Mucosa of stomach (tissue), 1 donor: Measurements from ENCODE around the gene SSTR4.

Experiments used
- H3K27me3 ChIP-seq: one replicate; pipeline ENCODE4 v1.7.0; 2013; ENCODE audit warnings: mild to moderate bottlenecking, low read length; ENCODE audit not compliant: control insufficient read depth, insufficient read depth
- H3K36me3 ChIP-seq: one replicate; pipeline ENCODE4 v1.7.0; 2013; ENCODE audit warnings: low read length; ENCODE audit not compliant: control insufficient read depth, insufficient read depth
- H3K4me1 ChIP-seq: one replicate; pipeline ENCODE4 v1.7.0; 2013; ENCODE audit warnings: mild to moderate bottlenecking, low read length; ENCODE audit not compliant: control insufficient read depth, insufficient read depth
- H3K4me3 ChIP-seq: one replicate; pipeline ENCODE4 v1.7.0; 2013; ENCODE audit warnings: low read length
- H3K9ac ChIP-seq: one replicate; pipeline ENCODE4 v1.7.0; 2013; ENCODE audit warnings: mild to moderate bottlenecking, low read length, moderate library complexity
- H3K9me3 ChIP-seq: one replicate; pipeline ENCODE4 v1.7.0; 2013; ENCODE audit warnings: mild to moderate bottlenecking, low read length, moderate library complexity; ENCODE audit not compliant: control insufficient read depth
- donor health status: Pancreatic carcinoma.

SSTR4 gene

DNA sequence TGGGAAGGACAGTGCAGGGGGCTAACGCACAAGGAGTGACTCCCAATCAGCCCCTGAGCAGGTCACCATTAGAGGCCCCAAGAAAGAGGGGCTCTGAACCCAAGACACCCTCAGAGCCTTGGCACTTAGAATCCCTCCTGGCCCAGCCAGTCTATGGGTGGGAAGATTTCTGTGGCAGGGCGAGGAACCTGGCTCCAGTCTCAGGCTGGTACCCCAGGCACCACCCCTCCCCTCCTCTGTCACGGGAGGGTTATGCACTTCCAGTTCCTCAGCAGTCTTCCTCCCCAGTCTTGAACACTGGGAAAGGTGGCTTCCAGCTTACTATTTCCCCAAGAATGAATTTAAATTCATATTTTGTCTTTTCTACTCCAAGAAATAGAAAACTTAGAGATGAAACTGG lies 27.6 kb upstream of the SSTR4 start:
- H3K4me3 ChIP-seq, result no peak overlapping the region
- H3K9ac ChIP-seq, result no peak overlapping the region
- no peaks in the 10 kb centered on the region for H3K4me1 ChIP-seq
- H3K9me3 ChIP-seq, result no peaks in the 10 kb centered on the region
- no peaks in the 10 kb centered on the region for H3K27me3 ChIP-seq
- H3K36me3 ChIP-seq, result no peaks in the 10 kb centered on the region

DNA sequence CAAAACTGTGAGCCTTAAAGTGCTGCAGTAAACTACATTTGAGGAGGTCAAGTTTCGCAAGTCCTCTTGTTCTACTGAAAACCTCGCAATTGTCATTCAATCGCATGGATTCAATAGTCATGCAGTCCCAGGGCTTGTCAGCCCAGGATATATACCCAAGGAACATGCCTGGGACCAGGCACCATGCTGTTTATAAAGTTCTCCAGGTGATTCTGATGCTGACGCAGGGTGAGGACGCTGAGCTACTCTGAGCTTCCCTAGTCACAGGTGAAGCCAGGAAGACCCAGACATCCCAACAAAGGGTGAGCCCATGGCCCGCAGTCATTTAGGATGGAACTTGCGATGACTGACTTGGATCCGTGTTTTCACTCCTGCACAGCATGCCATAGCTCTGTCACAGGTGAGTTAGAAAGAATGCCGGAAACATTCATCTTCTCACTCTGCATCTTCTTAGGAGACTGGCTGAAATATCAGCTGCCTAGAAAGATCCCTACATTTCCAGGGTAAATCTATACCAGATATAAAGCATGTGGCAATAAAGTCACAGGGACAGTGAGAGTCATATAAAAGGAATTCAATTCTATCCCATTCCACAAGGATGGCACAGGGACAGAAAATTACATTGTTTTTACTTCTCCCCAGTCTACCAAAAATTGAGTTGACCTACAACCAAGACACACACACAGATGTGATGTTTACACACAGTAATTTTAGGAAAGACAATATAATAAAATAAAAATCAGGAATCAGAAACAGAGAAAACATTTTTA lies 27.0 kb upstream of the SSTR4 start:
- Histone ChIP-seq H3K4me1 (no peaks in the 10 kb centered on the region), H3K9me3 (no peaks in the 10 kb centered on the region), H3K27me3 (no peaks in the 10 kb centered on the region), H3K36me3 (no peaks in the 10 kb centered on the region), H3K4me3 (no peak overlapping the region), H3K9ac (no peak overlapping the region)

DNA sequence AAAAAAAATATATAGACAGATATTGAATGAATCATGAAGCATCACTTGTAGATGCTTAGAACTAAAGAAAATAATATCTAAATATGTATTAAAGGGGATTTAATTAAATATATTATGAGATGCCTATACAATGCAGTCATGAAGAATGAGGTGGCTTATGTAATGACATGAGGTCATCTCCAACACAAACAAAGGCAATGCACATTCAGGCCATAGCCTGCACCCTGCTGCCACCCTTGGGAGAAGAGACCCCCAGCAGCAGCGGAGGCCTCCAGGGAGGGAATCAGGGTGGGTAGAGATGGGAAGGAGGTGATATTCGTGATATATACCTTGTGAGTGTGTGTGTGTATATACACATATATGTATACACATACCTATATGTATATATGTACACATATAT lies 26.4 kb upstream of the SSTR4 start:
- Histone ChIP-seq H3K9ac (no peak overlapping the region), H3K4me3 (no peak overlapping the region), H3K27me3 (no peaks in the 10 kb centered on the region), H3K4me1 (no peaks in the 10 kb centered on the region), H3K9me3 (no peaks in the 10 kb centered on the region), H3K36me3 (no peaks in the 10 kb centered on the region)

DNA sequence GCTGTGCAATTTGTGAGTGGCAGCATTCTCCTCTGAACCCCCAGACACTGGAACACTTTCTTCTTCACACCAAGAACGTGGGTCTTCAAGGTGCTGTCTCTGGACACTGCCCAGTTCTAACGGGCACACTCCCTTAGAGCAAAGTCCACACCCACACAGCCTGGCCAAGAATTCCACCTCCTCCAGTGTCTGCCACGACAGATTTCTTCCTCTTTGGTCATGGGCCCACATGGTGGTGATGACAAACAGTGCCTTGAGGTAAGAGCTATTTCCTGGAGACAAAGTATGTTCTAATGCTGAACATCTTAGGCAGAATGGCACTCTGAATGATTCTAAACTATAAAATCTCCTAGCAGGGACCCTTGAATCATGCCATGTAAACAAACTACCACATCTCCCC lies 25.5 kb upstream of the SSTR4 start:
- H3K27me3 ChIP-seq, result no peaks in the 10 kb centered on the region
- H3K36me3 ChIP-seq, result no peaks in the 10 kb centered on the region
- no peak overlapping the region for H3K9ac ChIP-seq

DNA sequence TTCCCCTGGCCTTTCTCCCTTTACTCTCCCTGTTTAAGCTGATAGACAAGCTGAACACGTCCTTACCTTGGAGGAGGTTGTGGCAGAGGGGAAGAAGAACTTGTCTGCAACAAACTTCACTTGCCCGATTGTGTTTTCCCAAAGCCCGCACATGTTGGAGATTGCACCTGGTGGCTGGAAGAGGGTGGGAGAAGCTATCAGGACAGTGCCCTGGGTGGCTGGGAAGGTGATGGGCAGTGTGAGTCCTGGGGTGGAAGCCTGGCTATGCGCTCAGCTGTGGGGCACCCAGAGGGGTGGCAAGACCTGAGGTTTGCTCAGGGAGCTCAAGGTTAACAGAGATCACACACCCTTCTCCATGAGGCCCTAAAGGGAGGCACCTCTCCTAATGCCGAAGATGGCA lies 25.0 kb upstream of the SSTR4 start:
- H3K9ac ChIP-seq, result no peak overlapping the region
- no peaks in the 10 kb centered on the region for H3K36me3 ChIP-seq
- H3K9me3 ChIP-seq, result no peaks in the 10 kb centered on the region
- H3K27me3 ChIP-seq, result no peaks in the 10 kb centered on the region
- H3K4me3 ChIP-seq, result no peak overlapping the region
- no peaks in the 10 kb centered on the region for H3K4me1 ChIP-seq

More for the DNA sequence above, 25.5 kb upstream of the SSTR4 start:
- no peaks in the 10 kb centered on the region for H3K4me1 ChIP-seq
- no peak overlapping the region for H3K4me3 ChIP-seq
- no peaks in the 10 kb centered on the region for H3K9me3 ChIP-seq

DNA sequence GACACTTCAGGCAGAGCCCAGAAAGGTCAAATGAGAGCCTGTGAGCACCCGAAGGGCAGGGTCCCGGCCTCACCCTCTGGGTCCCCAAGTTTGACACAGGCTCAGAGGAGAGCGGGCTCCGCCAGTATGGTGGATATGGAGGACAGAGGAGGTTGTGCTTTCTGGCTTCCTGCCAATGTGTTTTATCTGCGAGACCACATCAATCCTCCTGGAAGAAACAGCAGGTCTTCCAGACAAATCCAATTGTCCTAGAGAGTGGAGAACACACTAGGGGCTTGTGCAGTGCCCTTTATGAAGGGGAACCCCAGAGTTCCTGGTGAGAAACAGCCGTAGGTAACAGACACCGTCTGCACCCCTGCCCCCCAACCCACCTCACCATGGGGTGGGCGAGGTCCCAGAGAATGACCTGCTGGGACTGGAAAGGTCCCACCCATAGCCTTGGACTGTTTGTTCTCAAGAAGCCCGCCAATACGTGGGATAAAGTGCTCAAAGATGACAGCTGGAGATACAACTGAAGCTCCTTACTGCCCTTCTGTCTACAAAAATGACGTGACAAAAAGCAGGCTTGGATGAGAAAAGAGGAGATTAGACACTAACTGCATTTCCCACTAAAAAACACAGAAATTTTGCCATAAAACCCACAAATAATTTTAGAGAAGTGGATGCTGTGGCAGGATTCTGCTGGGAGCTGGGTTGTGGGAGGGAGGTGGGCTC lies 23.9 kb upstream of the SSTR4 start:
- H3K9ac ChIP-seq, result no peak overlapping the region
- no peaks in the 10 kb centered on the region for H3K4me1 ChIP-seq
- H3K27me3 ChIP-seq, result no peaks in the 10 kb centered on the region
- H3K4me3 ChIP-seq, result no peak overlapping the region
- no peaks in the 10 kb centered on the region for H3K36me3 ChIP-seq
- no peaks in the 10 kb centered on the region for H3K9me3 ChIP-seq

DNA sequence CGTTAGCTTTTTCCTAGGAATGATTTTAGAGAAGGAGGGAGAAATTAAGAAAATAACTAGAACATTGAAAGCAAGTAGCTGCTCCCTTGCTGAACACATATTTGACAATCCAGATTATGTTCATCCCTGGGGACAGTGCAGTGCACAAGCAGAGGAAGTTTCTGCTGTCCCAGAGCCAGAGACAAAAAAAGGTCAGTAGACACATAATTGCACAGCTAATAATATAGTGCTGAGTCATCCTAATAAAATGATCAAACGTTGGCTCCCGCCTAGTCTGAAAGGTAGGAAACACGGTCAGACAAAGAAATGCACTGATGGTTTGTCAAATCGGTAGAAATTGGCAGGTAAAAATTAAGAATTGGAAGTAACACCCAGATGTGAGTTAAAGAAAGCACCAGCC lies 21.7 kb upstream of the SSTR4 start:
- Histone ChIP-seq H3K9me3 (no peaks in the 10 kb centered on the region), H3K36me3 (no peaks in the 10 kb centered on the region), H3K4me1 (no peaks in the 10 kb centered on the region), H3K27me3 (no peaks in the 10 kb centered on the region), H3K9ac (no peak overlapping the region), H3K4me3 (no peak overlapping the region)

DNA sequence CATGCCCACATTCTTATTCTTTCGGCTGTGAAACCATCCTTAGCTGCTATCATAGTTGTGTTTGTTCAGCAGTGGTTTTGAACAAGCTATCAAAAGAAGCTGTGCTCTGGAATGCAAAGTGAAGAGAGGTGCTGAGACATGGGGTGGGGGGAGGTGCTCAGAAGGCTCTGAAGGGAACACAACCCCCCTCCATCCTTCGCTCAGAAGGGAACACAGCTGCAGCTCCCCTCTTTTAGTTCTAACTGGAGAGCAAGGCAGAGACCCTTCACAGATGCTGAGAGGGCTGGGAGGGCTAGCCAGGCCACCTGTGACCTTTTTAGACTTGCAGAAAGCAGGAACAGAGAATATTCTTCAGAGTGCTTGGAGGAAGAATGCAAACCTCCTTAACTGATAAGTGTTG lies 17.6 kb upstream of the SSTR4 start:
- Histone ChIP-seq H3K4me1 (peaks cover 10% of the 10 kb centered on the region), H3K9me3 (no peaks in the 10 kb centered on the region), H3K27me3 (no peaks in the 10 kb centered on the region), H3K4me3 (no peak overlapping the region), H3K9ac (no peak overlapping the region), H3K36me3 (no peaks in the 10 kb centered on the region)

DNA sequence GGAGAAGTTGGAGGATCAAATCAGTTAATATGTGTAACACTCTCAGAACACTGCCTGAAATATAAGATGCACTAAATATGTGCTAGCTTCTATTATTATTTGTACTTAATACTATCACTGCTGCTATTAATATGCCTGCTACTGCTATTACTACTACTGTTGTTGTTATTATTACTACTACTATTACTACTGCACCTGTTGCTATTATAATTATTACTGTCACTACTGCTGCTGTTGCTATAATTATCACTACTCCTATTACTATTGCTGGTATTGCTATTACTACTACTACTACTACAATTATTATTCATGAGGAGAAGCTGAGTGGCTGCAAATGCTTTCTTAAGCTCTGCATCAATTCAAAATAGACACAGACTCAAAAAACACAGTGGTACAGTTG lies 16.7 kb upstream of the SSTR4 start:
- H3K4me1 ChIP-seq, result peaks cover 19% of the 10 kb centered on the region
- no peak overlapping the region for H3K4me3 ChIP-seq
- no peak overlapping the region for H3K9ac ChIP-seq
- no peaks in the 10 kb centered on the region for H3K27me3 ChIP-seq
- no peaks in the 10 kb centered on the region for H3K36me3 ChIP-seq
- no peaks in the 10 kb centered on the region for H3K9me3 ChIP-seq

DNA sequence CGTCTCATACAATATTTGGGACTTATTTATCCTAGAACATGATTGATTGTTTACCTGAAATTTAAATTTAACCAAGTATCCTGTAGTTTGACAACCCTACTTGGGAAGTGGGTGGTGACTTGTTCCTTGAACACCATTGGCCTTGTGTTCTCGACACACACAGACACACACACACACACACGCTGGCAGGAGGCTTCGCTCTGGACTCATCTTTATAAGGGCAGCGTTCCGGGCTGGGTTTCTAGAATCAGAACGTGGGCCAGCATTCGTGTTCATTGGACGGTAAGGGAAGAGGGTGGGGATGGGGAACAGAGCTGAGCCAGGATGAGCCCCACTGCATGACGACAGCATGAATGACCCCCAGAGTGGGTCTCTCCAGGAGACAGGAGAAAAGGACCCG lies 16.2 kb upstream of the SSTR4 start:
- no peak overlapping the region for H3K4me3 ChIP-seq
- H3K36me3 ChIP-seq, result no peaks in the 10 kb centered on the region
- no peaks in the 10 kb centered on the region for H3K9me3 ChIP-seq
- peaks cover 23% of the 10 kb centered on the region for H3K4me1 ChIP-seq
- no peak overlapping the region for H3K9ac ChIP-seq
- H3K27me3 ChIP-seq, result no peaks in the 10 kb centered on the region

DNA sequence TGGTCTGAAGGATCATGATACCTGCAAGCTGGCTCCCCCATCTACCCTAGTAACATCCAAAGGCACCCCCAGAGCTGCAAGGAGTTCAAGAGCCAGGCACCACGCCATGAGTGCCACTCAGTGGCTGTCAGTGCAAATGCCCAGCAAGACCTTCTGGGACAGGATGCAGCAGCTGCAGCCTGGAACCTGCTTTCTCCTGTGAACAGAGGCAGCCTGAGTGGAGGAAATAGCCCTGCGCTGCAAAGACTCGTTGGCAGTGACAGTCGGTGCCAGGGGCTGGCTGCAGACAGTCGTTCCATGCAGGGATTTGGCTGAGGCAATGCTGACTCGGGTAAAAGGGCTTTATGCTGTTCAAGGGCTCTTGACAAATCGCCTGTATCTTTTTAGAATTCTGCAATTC lies 15.7 kb upstream of the SSTR4 start:
- peaks cover 25% of the 10 kb centered on the region for H3K4me1 ChIP-seq
- H3K9me3 ChIP-seq, result no peaks in the 10 kb centered on the region
- H3K9ac ChIP-seq, result no peak overlapping the region
- no peaks in the 10 kb centered on the region for H3K36me3 ChIP-seq
- H3K27me3 ChIP-seq, result no peaks in the 10 kb centered on the region
- H3K4me3 ChIP-seq, result no peak overlapping the region

DNA sequence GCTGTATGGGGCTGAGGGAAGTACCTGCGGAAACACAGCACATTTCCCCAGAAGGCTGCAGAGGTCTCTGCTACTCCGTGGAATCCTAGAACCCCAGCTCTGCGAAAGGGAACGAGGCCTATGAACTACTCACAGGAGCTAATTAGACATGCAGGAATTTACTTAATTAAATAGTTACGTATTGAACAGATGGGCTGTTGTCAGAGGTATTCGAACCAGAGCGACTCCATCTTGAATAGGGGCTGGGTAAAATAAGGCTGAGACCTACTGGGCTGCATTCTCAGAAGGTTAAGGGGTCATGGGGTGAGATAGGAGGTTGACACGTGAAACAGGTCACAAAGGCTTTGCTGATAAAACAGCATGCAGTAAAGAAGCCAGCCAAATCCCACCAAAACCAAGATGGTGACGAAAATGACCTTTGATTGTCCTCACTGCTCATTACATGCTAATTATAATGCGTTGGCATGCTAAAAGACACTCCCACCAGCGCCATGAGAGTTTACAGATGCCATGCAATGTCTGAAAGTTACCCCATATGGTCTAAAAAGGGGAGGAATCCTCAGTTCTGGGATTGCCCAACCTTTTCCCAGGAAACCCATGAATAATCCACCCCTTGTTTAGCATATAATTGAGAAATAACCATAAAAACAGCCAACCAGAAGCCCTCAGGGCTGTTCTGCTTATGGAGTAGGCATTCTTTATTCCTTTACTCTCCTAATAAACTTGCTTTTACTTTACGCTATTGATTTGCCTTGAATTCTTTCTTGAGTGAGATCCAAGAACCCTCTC lies 14.7 kb upstream of the SSTR4 start:
- H3K27me3 ChIP-seq, result no peaks in the 10 kb centered on the region

More for the DNA sequence above, 14.7 kb upstream of the SSTR4 start:
- H3K4me3 ChIP-seq, result no peak overlapping the region
- no peak overlapping the region for H3K9ac ChIP-seq
- H3K9me3 ChIP-seq, result no peaks in the 10 kb centered on the region
- H3K4me1 ChIP-seq, result peaks cover 30% of the 10 kb centered on the region
- H3K36me3 ChIP-seq, result no peaks in the 10 kb centered on the region
